ENCODE data around the gene CEP135. TPM values are rescaled to one million over a fixed set of nuclear protein-coding genes. Genes with fewer than 3 reads are reported as not detected.

Gene CEP135
- total and polyA plus RNA-seq, 2 donors (not counting 1 experiment from before 2014, with no cell fraction given), result 6.4 to 41.0 TPM

GRCh38 chr4:56080384-56080783 lies 131.6 kb downstream of the CEP135 start:
- H3K4me3 Mint-ChIP-seq, result no peak overlapping the region
- no peaks in the 10 kb centered on the region for H3K36me3 ChIP-seq (replicated peaks in 1 of 2; ENCODE audit: control extremely low read depth in 1 of 2, control insufficient read depth in 1 of 2, extremely low read depth in 1 of 2, insufficient read depth in 2 of 2, low read length in 1 of 2)
- H3K4me3 ChIP-seq (ENCODE audit: control extremely low read depth in 1 of 5, extremely low read depth in 1 of 5, insufficient read depth in 1 of 5, low read depth in 2 of 5, low read length in 4 of 5), result no peak overlapping the region
- CTCF ChIA-PET, result interaction anchor here (0.6 kb wide), 1 partner anchor 300 kb away, joined by 3 read pairs; no protein-coding TSS in a partner anchor
- no peaks in the 10 kb centered on the region for H3K4me1 ChIP-seq (ENCODE audit: control insufficient read depth in 2 of 2, insufficient read depth in 2 of 2, low read length in 2 of 2)
- H3K27me3 ChIP-seq (replicated peaks in 1 of 4; ENCODE audit: control extremely low read depth in 1 of 4, control insufficient read depth in 3 of 4, insufficient read depth in 4 of 4, low read length in 3 of 4), result no peaks in the 10 kb centered on the region
- no peak overlapping the region for H3K27ac Mint-ChIP-seq
- no peak overlapping the region for H3K4me2 ChIP-seq (replicated peaks; ENCODE audit: low read depth, low read length, poor library complexity, severe bottlenecking)
- POLR2A ChIA-PET, result no interaction called here
- H4K20me1 ChIP-seq (ENCODE audit: control insufficient read depth, insufficient read depth, low read length, poor library complexity, severe bottlenecking), result no peaks in the 10 kb centered on the region
- WGBS (ENCODE audit: insufficient coverage), result 100% methylated on average over 1 of the region's 4 CpGs
- H3K79me2 ChIP-seq (ENCODE audit: control insufficient read depth, insufficient read depth, low read length), result no peaks in the 10 kb centered on the region
- no peak overlapping the region for H3K27ac ChIP-seq (ENCODE audit: low read length in 2 of 2)
- intact Hi-C loops (cut with micrococcal nuclease), result no loop called here
- H3K9ac ChIP-seq (ENCODE audit: low read length), result no peak overlapping the region
- H2AFZ ChIP-seq (ENCODE audit: insufficient read depth, low read depth, low read length, poor library complexity, severe bottlenecking), result no peak overlapping the region
- no peaks in the 10 kb centered on the region for H3K27me3 Mint-ChIP-seq
- no peak for TF ChIP-seq EZH2 (IDR thresholded peaks at IDR 0.05; ENCODE audit: borderline replicate concordance, insufficient read depth, low read depth, low read length, poor library complexity, severe bottlenecking)
- TF ChIP-seq, protein P1, sequence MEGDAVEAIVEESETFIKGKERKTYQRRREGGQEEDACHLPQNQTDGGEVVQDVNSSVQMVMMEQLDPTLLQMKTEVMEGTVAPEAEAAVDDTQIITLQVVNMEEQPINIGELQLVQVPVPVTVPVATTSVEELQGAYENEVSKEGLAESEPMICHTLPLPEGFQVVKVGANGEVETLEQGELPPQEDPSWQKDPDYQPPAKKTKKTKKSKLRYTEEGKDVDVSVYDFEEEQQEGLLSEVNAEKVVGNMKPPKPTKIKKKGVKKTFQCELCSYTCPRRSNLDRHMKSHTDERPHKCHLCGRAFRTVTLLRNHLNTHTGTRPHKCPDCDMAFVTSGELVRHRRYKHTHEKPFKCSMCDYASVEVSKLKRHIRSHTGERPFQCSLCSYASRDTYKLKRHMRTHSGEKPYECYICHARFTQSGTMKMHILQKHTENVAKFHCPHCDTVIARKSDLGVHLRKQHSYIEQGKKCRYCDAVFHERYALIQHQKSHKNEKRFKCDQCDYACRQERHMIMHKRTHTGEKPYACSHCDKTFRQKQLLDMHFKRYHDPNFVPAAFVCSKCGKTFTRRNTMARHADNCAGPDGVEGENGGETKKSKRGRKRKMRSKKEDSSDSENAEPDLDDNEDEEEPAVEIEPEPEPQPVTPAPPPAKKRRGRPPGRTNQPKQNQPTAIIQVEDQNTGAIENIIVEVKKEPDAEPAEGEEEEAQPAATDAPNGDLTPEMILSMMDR (IDR thresholded peaks at IDR 0.05), result no peak
- H3K9me3 ChIP-seq (ENCODE audit: control extremely low read depth in 1 of 3, control insufficient read depth in 2 of 3, insufficient read depth in 1 of 3, low read length in 2 of 3), result peaks cover 4 to 8% (median 5%) of the 10 kb centered on the region in 3 donors
- ATAC-seq (ENCODE audit: low read depth) (no peak), DNase-seq (no peak)
- peaks cover 3% of the 10 kb centered on the region for H3K4me1 Mint-ChIP-seq
- peaks cover 6% of the 10 kb centered on the region for H3K9me3 Mint-ChIP-seq (ENCODE audit: insufficient read depth)

GRCh38 chr4:56082829-56083228 lies 134.1 kb downstream of the CEP135 start:
- no peak for DNase-seq
- H3K36me3 ChIP-seq (replicated peaks in 1 of 2; ENCODE audit: control extremely low read depth in 1 of 2, control insufficient read depth in 1 of 2, extremely low read depth in 1 of 2, insufficient read depth in 2 of 2, low read length in 1 of 2), result no peaks in the 10 kb centered on the region
- H4K20me1 ChIP-seq (ENCODE audit: control insufficient read depth, insufficient read depth, low read length, poor library complexity, severe bottlenecking), result no peaks in the 10 kb centered on the region
- no peak for ATAC-seq (ENCODE audit: low read depth)
- H3K27me3 ChIP-seq (replicated peaks in 1 of 4; ENCODE audit: control extremely low read depth in 1 of 4, control insufficient read depth in 3 of 4, insufficient read depth in 4 of 4, low read length in 3 of 4), result no peaks in the 10 kb centered on the region
- H3K9me3 ChIP-seq (ENCODE audit: control extremely low read depth in 1 of 3, control insufficient read depth in 2 of 3, insufficient read depth in 1 of 3, low read length in 2 of 3), result peaks cover 0 to 5% (median 0%) of the 10 kb centered on the region in 3 donors
- H3K79me2 ChIP-seq (ENCODE audit: control insufficient read depth, insufficient read depth, low read length), result no peaks in the 10 kb centered on the region
- no peaks in the 10 kb centered on the region for H3K4me1 ChIP-seq (ENCODE audit: control insufficient read depth in 2 of 2, insufficient read depth in 2 of 2, low read length in 2 of 2)
- POLR2A ChIA-PET, result no interaction called here
- no peak overlapping the region for H2AFZ ChIP-seq (ENCODE audit: insufficient read depth, low read depth, low read length, poor library complexity, severe bottlenecking)
- Mint-ChIP-seq H3K27ac (no peak overlapping the region), H3K4me3 (no peak overlapping the region), H3K27me3 (no peaks in the 10 kb centered on the region), H3K9me3 (ENCODE audit: insufficient read depth) (no peaks in the 10 kb centered on the region), H3K4me1 (peaks cover 3% of the 10 kb centered on the region)
- CTCF ChIA-PET, result no interaction called here
- H3K4me3 ChIP-seq (ENCODE audit: control extremely low read depth in 1 of 5, extremely low read depth in 1 of 5, insufficient read depth in 1 of 5, low read depth in 2 of 5, low read length in 4 of 5), result no peak overlapping the region
- no peak for TF ChIP-seq EZH2 (IDR thresholded peaks at IDR 0.05; ENCODE audit: borderline replicate concordance, insufficient read depth, low read depth, low read length, poor library complexity, severe bottlenecking)
- TF ChIP-seq, protein P1 (IDR thresholded peaks at IDR 0.05), result no peak
- H3K27ac ChIP-seq (ENCODE audit: low read length in 2 of 2), result no peak overlapping the region
- H3K4me2 ChIP-seq (replicated peaks; ENCODE audit: low read depth, low read length, poor library complexity, severe bottlenecking), result no peak overlapping the region
- intact Hi-C loops (cut with micrococcal nuclease), result no loop called here
- H3K9ac ChIP-seq (ENCODE audit: low read length), result no peak overlapping the region

Other genes starting within 250 kb of the CEP135 start
- not detected in 2 replicates for gene EXOC1L, start 129.2 kb upstream of the CEP135 start, total RNA-seq
- not detected in 2 replicates for gene EXOC1L, start 129.2 kb upstream of the CEP135 start, polyA plus RNA-seq
- gene EXOC1, start 95.3 kb upstream of the CEP135 start, total RNA-seq, result 42.5 and 46.7 TPM in 2 replicates
- 10.0 and 12.6 TPM in 2 replicates for gene EXOC1, start 95.3 kb upstream of the CEP135 start, polyA plus RNA-seq